OCI-LY7 (cell line): Measurements from ENCODE around the gene RBKS. TPM values are rescaled to one million over a fixed set of nuclear protein-coding genes. Genes with fewer than 3 reads are reported as not detected.

Experiments
- BruUV-seq: library from RNA; stranded (reverse); fragments of 400-500 nt; replicated peaks from 2 replicates; lab custom pipeline; 2021; lab: Mats Ljungman, UMichigan
- CTCF ChIA-PET: fragments of 300-600 bp; sonication (Branson Sonifier 250); formaldehyde crosslinking; loops from one replicate; lab custom pipeline; 2022; ENCODE audit warnings: antibody characterized with exemption; ENCODE audit not compliant: unreplicated experiment; lab: Charles Lee
- POLR2A ChIA-PET: fragments of 300-600 bp; sonication (Branson Sonifier 250); formaldehyde crosslinking; loops from one replicate; lab custom pipeline; 2022; ENCODE audit warnings: antibody characterized with exemption; lab: Charles Lee
- DNase-seq: peaks from one replicate; pipeline ENCODE4 v3.0.0-alpha.2; 2015; ENCODE audit warnings: low spot score
- H2AFZ ChIP-seq: fragments of 200-600 bp; sonication (generic), shearing (Covaris generic); 2 replicates; pipeline ENCODE4 v1.6.1; 2014; ENCODE audit warnings: mild to moderate bottlenecking, antibody characterized with exemption, low read length, moderate library complexity
- H3K27ac ChIP-seq: fragments of 200-600 bp; sonication (generic); 2 replicates; pipeline ENCODE4 v1.5.1; 2014; ENCODE audit warnings: mixed run types, low read depth, mild to moderate bottlenecking, moderate library complexity, low read length, inconsistent platforms; ENCODE audit not compliant: poor library complexity, severe bottlenecking
- H3K36me3 ChIP-seq: fragments of 200-600 bp; sonication (generic); 2 replicates; pipeline ENCODE4 v1.6.1; 2014; ENCODE audit warnings: mild to moderate bottlenecking, antibody characterized with exemption, low read length, moderate library complexity, mixed read lengths; ENCODE audit not compliant: insufficient read depth
- H3K4me1 ChIP-seq: fragments of 200-600 bp; sonication (generic); 2 replicates; pipeline ENCODE4 v1.5.1; 2014; ENCODE audit warnings: mild to moderate bottlenecking, low read length; ENCODE audit not compliant: insufficient read depth, poor library complexity, severe bottlenecking
- H3K4me2 ChIP-seq: fragments of 200-600 bp; sonication (generic); 2 replicates; pipeline ENCODE4 v1.6.1; 2014; ENCODE audit warnings: mild to moderate bottlenecking, low read length
- H3K4me3 ChIP-seq: fragments of 200-600 bp; sonication (generic); 2 replicates; pipeline ENCODE4 v1.5.1; 2014; ENCODE audit warnings: mild to moderate bottlenecking, low read depth, low read length; ENCODE audit not compliant: poor library complexity, severe bottlenecking
- H3K79me2 ChIP-seq: fragments of 200-600 bp; sonication (generic); 2 replicates; pipeline ENCODE4 v1.6.1; 2016; ENCODE audit warnings: low read depth, mild to moderate bottlenecking, low read length, moderate library complexity, mixed read lengths; ENCODE audit not compliant: insufficient read depth
- H3K9me2 ChIP-seq: fragments of 200-600 bp; sonication (generic); 2 replicates; pipeline ENCODE4 v1.6.1; 2016; ENCODE audit warnings: mild to moderate bottlenecking, low read length, mixed read lengths; ENCODE audit not compliant: insufficient read depth
- H3K9me3 ChIP-seq: fragments of 200-600 bp; sonication (generic); 2 replicates; pipeline ENCODE4 v1.6.1; 2014; ENCODE audit warnings: mild to moderate bottlenecking, mixed run types, low read length, mixed read lengths
- H4K20me1 ChIP-seq: fragments of 200-600 bp; sonication (generic); 2 replicates; pipeline ENCODE4 v1.6.1; 2014; ENCODE audit warnings: mild to moderate bottlenecking, antibody characterized with exemption, low read length, moderate library complexity, mixed read lengths; ENCODE audit not compliant: insufficient read depth
- CTCF ChIP-seq: fragments of 200-600 bp; sonication (generic); conservative IDR thresholded peaks from 2 replicates; pipeline ENCODE4 v1.5.1; 2014; ENCODE audit warnings: mild to moderate bottlenecking, antibody characterized with exemption, low read length, moderate library complexity, mixed read lengths
- EZH2phosphoT487 ChIP-seq: fragments of 200-600 bp; sonication (generic); IDR thresholded peaks from 2 replicates; pipeline ENCODE4 v1.6.1; 2018; ENCODE audit warnings: low read depth, borderline replicate concordance, mild to moderate bottlenecking, mixed run types, antibody characterized with exemption, low read length, moderate library complexity, mixed read lengths
- intact Hi-C: fragments of 100-400 bp; cut with micrococcal nuclease; formaldehyde crosslinking; loops from one replicate; pipeline ENCODE4 v1.10.0; 2022; ENCODE audit not compliant: unreplicated experiment
- total RNA-seq, 2 experiments: library from RNA; depleted of rRNA in 1 of 2; stranded (reverse); fragments of >200 nt in 1 of 2; shearing (Covaris generic) in 1 of 2; gene quantifications; 2 replicates each; pipeline ENCODE4 v1.2.3, GENCODE V29; 2014 to 2022

The RBKS gene
- total RNA-seq, 2 experiments from 2014 or later: 1.1 TPM

- Histone ChIP-seq H3K4me1 (no peaks in the 10 kb centered on the region), H3K9me3 (no peaks in the 10 kb centered on the region), H3K36me3 (no peaks in the 10 kb centered on the region), H4K20me1 (no peaks in the 10 kb centered on the region), H3K27ac (no peak overlapping the region), H3K79me2 (no peaks in the 10 kb centered on the region), H2AFZ (no peak overlapping the region), H3K4me2 (no peak overlapping the region), H3K9me2 (no peaks in the 10 kb centered on the region), H3K4me3 (no peak overlapping the region)
- no peak for TF ChIP-seq EZH2phosphoT487
- TF ChIP-seq CTCF: no peak
- DNase-seq: no peak
- ChIA-PET POLR2A (no interaction called here), CTCF (no interaction called here)
- BruUV-seq: no TSS peak
- intact Hi-C loops: no loop called here
Observed at GRCh38 chr2:27738349-27739057, 151.7 kb downstream of the RBKS start.

GRCh38 chr2:27737676-27738348, 152.4 kb downstream of the RBKS start:
- H3K4me2 ChIP-seq: no peak overlapping the region
- CTCF ChIA-PET: no interaction called here
- no peak overlapping the region for H2AFZ ChIP-seq

More at GRCh38 chr2:27737676-27738348, 152.4 kb downstream of the RBKS start:
- Histone ChIP-seq H3K79me2 (no peaks in the 10 kb centered on the region), H3K4me3 (no peak overlapping the region), H3K4me1 (no peaks in the 10 kb centered on the region), H3K9me3 (no peaks in the 10 kb centered on the region), H3K9me2 (no peaks in the 10 kb centered on the region), H3K27ac (no peak overlapping the region), H4K20me1 (no peaks in the 10 kb centered on the region), H3K36me3 (no peaks in the 10 kb centered on the region)
- POLR2A ChIA-PET: no interaction called here
- intact Hi-C loops: no loop called here
- TF ChIP-seq EZH2phosphoT487: no peak
- TF ChIP-seq CTCF: no peak
- DNase-seq: no peak
- no TSS peak for BruUV-seq
